Stimulated activated CD8-positive, alpha-beta memory T cell treated with anti-CD3 and anti-CD28 coated beads, Interleukin-12 subunit alpha, Interleukin-12 subunit beta, amount 100 ng/mL, for 24 hours (primary cell): Measurements from ENCODE around the gene CGRRF1.

Experiments
- DNase-seq: peaks from one replicate; pipeline ENCODE4 v3.0.0-alpha.2; 2020; ENCODE audit errors: extremely low read depth

Gene CGRRF1

GRCh38 chr14:54489731-54490444 lies 19.8 kb upstream of the CGRRF1 start:
- DNase-seq: no peak

- no peak for DNase-seq
Measured at GRCh38 chr14:54490445-54491175, 19.1 kb upstream of the CGRRF1 start.

- no peak for DNase-seq
Measured at GRCh38 chr14:54493293-54493692, 16.4 kb upstream of the CGRRF1 start.

GRCh38 chr14:54497224-54497623 lies 12.5 kb upstream of the CGRRF1 start:
- no peak for DNase-seq

GRCh38 chr14:54498095-54498531 lies 11.6 kb upstream of the CGRRF1 start:
- DNase-seq: no peak

GRCh38 chr14:54498579-54498978 lies 11.1 kb upstream of the CGRRF1 start:
- DNase-seq: no peak

- no peak for DNase-seq
Measured at GRCh38 chr14:54500744-54501143, 9.0 kb upstream of the CGRRF1 start.

GRCh38 chr14:54501480-54501879 lies 8.2 kb upstream of the CGRRF1 start:
- DNase-seq: no peak

- DNase-seq: no peak
Measured at GRCh38 chr14:54502602-54503001, 7.1 kb upstream of the CGRRF1 start.

GRCh38 chr14:54503486-54503885 lies 6.2 kb upstream of the CGRRF1 start:
- DNase-seq: no peak

GRCh38 chr14:54512393-54512792 lies 2.7 kb downstream of the CGRRF1 start:
- no peak for DNase-seq

- DNase-seq: no peak
Measured at GRCh38 chr14:54515670-54516069, 6.0 kb downstream of the CGRRF1 start.

GRCh38 chr14:54516709-54517108 lies 7.0 kb downstream of the CGRRF1 start:
- no peak for DNase-seq

- DNase-seq: no peak
Measured at GRCh38 chr14:54524410-54524809, 14.7 kb downstream of the CGRRF1 start.

- no peak for DNase-seq
Measured at GRCh38 chr14:54528973-54529372, 19.3 kb downstream of the CGRRF1 start.

- DNase-seq: no peak
Measured at GRCh38 chr14:54529811-54530210, 20.1 kb downstream of the CGRRF1 start.

- DNase-seq: no peak
Measured at GRCh38 chr14:54532111-54533012, 22.7 kb downstream of the CGRRF1 start.

GRCh38 chr14:54533100-54533499 lies 23.4 kb downstream of the CGRRF1 start:
- no peak for DNase-seq

- no peak for DNase-seq
Measured at GRCh38 chr14:54535126-54535525, 25.4 kb downstream of the CGRRF1 start.

GRCh38 chr14:54535646-54536045 lies 25.9 kb downstream of the CGRRF1 start:
- DNase-seq: no peak

GRCh38 chr14:54537651-54538050 lies 27.9 kb downstream of the CGRRF1 start:
- DNase-seq: no peak

GRCh38 chr14:54538055-54538454 lies 28.3 kb downstream of the CGRRF1 start:
- DNase-seq: no peak
